Kidney capillary endothelial cell (primary cell): ENCODE data around the gene HACD3.
"Not testable (repeated sequence)": the region's sequence is repeated elsewhere in the genome, so short reads cannot be mapped to it uniquely, and the experiment has no call there.

Experiments used
- DNase-seq: peaks from one replicate; pipeline ENCODE4 v3.0.0-alpha.2; 2018; ENCODE audit warnings: low spot score

HACD3 gene

GRCh38 chr15:65549288-65549687 lies 19.0 kb downstream of the HACD3 start:
- DNase-seq, result not testable (repeated sequence)

GRCh38 chr15:65550681-65551098 lies 20.4 kb downstream of the HACD3 start:
- DNase-seq, result no peak

- DNase-seq, result no peak
These were observed 20.9 kb downstream of the HACD3 start for GRCh38 chr15:65551183-65551582.

GRCh38 chr15:65552851-65553250 lies 22.6 kb downstream of the HACD3 start:
- DNase-seq, result not testable (repeated sequence)

- no peak for DNase-seq
These were observed 23.4 kb downstream of the HACD3 start for GRCh38 chr15:65553691-65554090.

GRCh38 chr15:65556622-65557021 lies 26.4 kb downstream of the HACD3 start:
- no peak for DNase-seq

- no peak for DNase-seq
These were observed 28.1 kb downstream of the HACD3 start for GRCh38 chr15:65558336-65558735.

- DNase-seq, result no peak
These were observed 28.9 kb downstream of the HACD3 start for GRCh38 chr15:65558997-65559760.

- DNase-seq, result no peak
These were observed 29.7 kb downstream of the HACD3 start for GRCh38 chr15:65559941-65560340.

GRCh38 chr15:65561934-65562333 lies 31.7 kb downstream of the HACD3 start:
- no peak for DNase-seq

- DNase-seq, result no peak
These were observed 39.5 kb downstream of the HACD3 start for GRCh38 chr15:65569728-65570127.

- no peak for DNase-seq
These were observed 41.7 kb downstream of the HACD3 start for GRCh38 chr15:65571971-65572370.

GRCh38 chr15:65576664-65577063 lies 46.4 kb downstream of the HACD3 start:
- DNase-seq, result no peak

GRCh38 chr15:65577129-65577996 lies 47.1 kb downstream of the HACD3 start:
- no peak for DNase-seq

- no peak for DNase-seq
These were observed 48.9 kb downstream of the HACD3 start for GRCh38 chr15:65578904-65579728.

- no peak for DNase-seq
These were observed 49.5 kb downstream of the HACD3 start for GRCh38 chr15:65579762-65580161.

GRCh38 chr15:65580287-65580686 lies 50.0 kb downstream of the HACD3 start:
- no peak for DNase-seq

- no peak for DNase-seq
These were observed 53.4 kb downstream of the HACD3 start for GRCh38 chr15:65583701-65584100.

- DNase-seq, result no peak
These were observed 54.0 kb downstream of the HACD3 start for GRCh38 chr15:65584241-65584640.

GRCh38 chr15:65587094-65587493 lies 56.8 kb downstream of the HACD3 start:
- no peak for DNase-seq

- DNase-seq, result no peak
These were observed 65.7 kb downstream of the HACD3 start for GRCh38 chr15:65595960-65596359.

- no peak for DNase-seq
These were observed 68.2 kb downstream of the HACD3 start for GRCh38 chr15:65598468-65598867.
